Right ventricle myocardium superior (tissue), 1 donor: ENCODE data around the gene POLR2J. TPM values are rescaled to one million over a fixed set of nuclear protein-coding genes. Genes with fewer than 3 reads are reported as not detected.

Experiments used
- ATAC-seq: fragments of 200-7000 bp; cut with Tn5 transposase; one replicate; pipeline ENCODE4 v1.9.1; 2020; ENCODE audit warnings: mild to moderate bottlenecking; ENCODE audit not compliant: poor library complexity
- DNase-seq: peaks from one replicate; pipeline ENCODE4 v3.0.0-alpha.2; 2020
- intact Hi-C: fragments of 100-400 bp; cut with DNase I; formaldehyde crosslinking; loops from one replicate; pipeline ENCODE4 v1.11.2; 2022
- total RNA-seq: library from RNA; stranded (reverse); fragmentation: NEBNext Ultra II Directional; extraction: Animal tissue kit (Norgen Biotek cat#: 25700); gene quantifications from one replicate; pipeline ENCODE4 v1.2.1, GENCODE V29; 2021
- donor health status: DM: no; HTN: yes; CAD: no; lungs with severe emphysema.

Gene POLR2J
- total RNA-seq, 1 donor from 2014 or later, result 51.3 TPM

GRCh38 chr7:102451371-102452054 is 27.2 kb downstream of the POLR2J start:
- no peak for ATAC-seq
- DNase-seq, result no peak
- intact Hi-C loops, result no loop called here

- DNase-seq, result no peak
- ATAC-seq, result peak; percentile 30
- intact Hi-C loops, result no loop called here
Observed at GRCh38 chr7:102450242-102450641, 28.5 kb downstream of the POLR2J start.

GRCh38 chr7:102449136-102449535 is 29.6 kb downstream of the POLR2J start:
- no peak for DNase-seq
- intact Hi-C loops, result no loop called here
- no peak for ATAC-seq

- ATAC-seq (no peak), DNase-seq (no peak)
- intact Hi-C loops, result no loop called here
Observed at GRCh38 chr7:102447311-102447710, 31.4 kb downstream of the POLR2J start.

- DNase-seq (no peak), ATAC-seq (no peak)
- intact Hi-C loops, result no loop called here
Observed at GRCh38 chr7:102446387-102447156, 32.1 kb downstream of the POLR2J start.

- ATAC-seq (no peak), DNase-seq (no peak)
- intact Hi-C loops, result no loop called here
Observed at GRCh38 chr7:102445674-102446071, 33.0 kb downstream of the POLR2J start.

GRCh38 chr7:102444961-102445673 is 33.6 kb downstream of the POLR2J start:
- DNase-seq (no peak), ATAC-seq (no peak)
- intact Hi-C loops, result no loop called here

GRCh38 chr7:102439963-102440795 is 38.5 kb downstream of the POLR2J start:
- intact Hi-C loops, result no loop called here
- peak; percentile 73 for ATAC-seq
- peak; percentile 75 for DNase-seq

- intact Hi-C loops, result no loop called here
- no peak for ATAC-seq
Observed at GRCh38 chr7:102436118-102436517, 42.6 kb downstream of the POLR2J start.

GRCh38 chr7:102434039-102434486 is 44.7 kb downstream of the POLR2J start:
- ATAC-seq (peak; percentile 9), DNase-seq (no peak)
- intact Hi-C loops, result no loop called here

More at GRCh38 chr7:102436118-102436517, 42.6 kb downstream of the POLR2J start:
- no peak for DNase-seq

- ATAC-seq (peak; percentile 89), DNase-seq (peak; percentile 88)
- intact Hi-C loops, result no loop called here
Observed at GRCh38 chr7:102433219-102434038, 45.3 kb downstream of the POLR2J start, which contains the start of gene ORAI2. TSS of gene ORAI2 (plus strand) at chr7:102433575. CDS start at chr7:102438957, 5,382 bp downstream.

- peak; percentile 11 for ATAC-seq
- DNase-seq, result no peak
- intact Hi-C loops, result no loop called here
Observed at GRCh38 chr7:102432442-102433218, 46.1 kb downstream of the POLR2J start.

- DNase-seq (no peak), ATAC-seq (no peak)
- intact Hi-C loops, result no loop called here
Observed at GRCh38 chr7:102431617-102432298, 47.0 kb downstream of the POLR2J start.

- DNase-seq (peak; percentile 17), ATAC-seq (no peak)
- intact Hi-C loops, result no loop called here
Observed at GRCh38 chr7:102429141-102429899, 49.4 kb downstream of the POLR2J start.

GRCh38 chr7:102427019-102427405 is 51.7 kb downstream of the POLR2J start:
- no peak for ATAC-seq
- DNase-seq, result peak; percentile 11
- intact Hi-C loops, result no loop called here
